Heart left ventricle (tissue), 16 donors: ENCODE results near the gene ASCL5. TPM values are rescaled to one million over a fixed set of nuclear protein-coding genes. Genes with fewer than 3 reads are reported as not detected.

ENCODE experiments used
- ATAC-seq, 4 donors: fragments of 200-7000 bp; cut with Tn5 transposase; one replicate each; pipeline ENCODE4 v1.9.1; 2020 to 2022; ENCODE audit warnings: moderate library complexity in 4 of 4, mild to moderate bottlenecking in 3 of 4, moderate number of reproducible peaks in 1 of 4
- DNase-seq, 5 donors: peaks; one replicate each; pipeline ENCODE4 v3.0.0-alpha.2; 2020
- H3K27ac ChIP-seq, 12 donors: fragments of 200-600 bp; sonication (generic) in 4 of 12; one replicate each; pipeline versions ENCODE4 v1.5.0 to v1.8.0; 2016 to 2022; ENCODE audit warnings: mild to moderate bottlenecking in 2 of 12
- H3K27me3 ChIP-seq, 9 donors: fragments of 200-600 bp; sonication (generic) in 2 of 9; one replicate each; pipeline versions ENCODE4 v1.5.1 to v1.8.0; 2016 to 2022; ENCODE audit warnings: mild to moderate bottlenecking in 3 of 9
- H3K36me3 ChIP-seq, 9 donors: fragments of 200-600 bp; sonication (generic) in 2 of 9; one replicate each; pipeline versions ENCODE4 v1.5.0 to v1.8.0; 2018 to 2022; ENCODE audit warnings: mild to moderate bottlenecking in 2 of 9
- H3K4me1 ChIP-seq, 12 donors: fragments of 200-600 bp; sonication (generic) in 4 of 12; one replicate each; pipeline versions ENCODE4 v1.5.0 to v1.8.0; 2016 to 2022; ENCODE audit warnings: mild to moderate bottlenecking in 3 of 12
- H3K4me3 ChIP-seq, 12 donors: fragments of 200-600 bp; sonication (generic) in 4 of 12; one replicate each; pipeline versions ENCODE4 v1.5.0 to v1.8.0; 2017 to 2022; ENCODE audit warnings: mild to moderate bottlenecking in 9 of 12, moderate library complexity in 4 of 12
- H3K9me3 ChIP-seq, 12 donors: fragments of 200-600 bp; sonication (generic) in 4 of 12; one replicate each; pipeline versions ENCODE4 v1.5.0 to v1.8.0; 2016 to 2022; ENCODE audit warnings: mild to moderate bottlenecking in 1 of 12
- CTCF ChIP-seq, 12 donors: fragments of 200-600 bp; sonication (generic) in 4 of 12; IDR thresholded peaks; one replicate each; pipeline versions ENCODE4 v1.5.0 to v1.8.0; 2018 to 2022; ENCODE audit warnings: antibody characterized with exemption in 12 of 12, mild to moderate bottlenecking in 5 of 12
- POLR2A ChIP-seq, 2 donors: fragments of 450-650 bp; IDR thresholded peaks; one replicate each; pipeline ENCODE4 v1.6.1; 2017; ENCODE audit warnings: antibody characterized with exemption in 2 of 2, mild to moderate bottlenecking in 2 of 2, moderate library complexity in 2 of 2
- WGBS, 4 donors: extraction: QIAGEN DNeasy Blood & Tissue Kit in 2 of 4; methylation state at CpG; one replicate each; pipeline versions ENCODE4 v1.1.5 to v1.1.7; 2013 to 2018; 5-methylcytosine and 5-hydroxymethylcytosine counted together
- intact Hi-C, 10 donors: fragments of 100-400 bp; cut with DNase I; formaldehyde crosslinking; loops; one replicate each; pipeline versions ENCODE4 v1.11.1 to v1.14.2; 2022
- polyA plus RNA-seq, 2 donors: library from polyadenylated mRNA; stranded (reverse); fragments of 200-250 nt; gene quantifications; one replicate each; pipeline ENCODE4 v1.2.3, GENCODE V29; 2013
- total RNA-seq, 9 donors: library from RNA; depleted of rRNA in 2 of 9; stranded (reverse); fragments of >200 nt in 2 of 9; fragmentation: NEBNext Ultra II Directional in 3 of 9; extraction: Animal tissue kit (Norgen Biotek cat#: 25700) in 3 of 9; gene quantifications; one replicate each; pipeline versions ENCODE4 v1.1.0 to v1.2.4, GENCODE V29; 2016 to 2023
- donor health status: ischemic (EF 13 %, LVEDD 7.1; RV severe dilation, severe dysfunction).
- donor health status: healthy with polysubstance abuse.
- donor health status: DM: no; HTN: yes; CAD: no.
- donor health status: DM: no; HTN: no; CAD: no.
- donor health status: ischemic (EF 25% LVEDD 6.9; RV normal size, moderate dysfunction).
- donor health status: ischemic (EF 25% LVEDD 5.7; RV mildly dilated, moderate dysfunction).
- donor health status: healthy.
- donor health status: DM: yes; HTN: yes; CAD: no.
- donor health status: ischemic (EF 35%, LVEDD 5.7; RV mildly dilated, moderate dysfunction).
- donor health status: nonischemic (EF 11% LVEDD 7.7; RV severe dilation, severe dysfunction).
- donor health status: DM: yes; HTN: yes; CAD: no.
- donor health status: PGD.
- donor health status: ischemic (EF 29% LVEDD 5.4; RV normal size, mild dysfunction).
- donor health status: nonischemic (EF 23%, LVEDD 6.1; RV moderate dilation, normal function).

The ASCL5 gene
- total and polyA plus RNA-seq, 11 donors, result not detected

- H3K27me3 ChIP-seq, result no peaks in the 10 kb centered on the region
- no peak overlapping the region for H3K27ac ChIP-seq
- no peaks in the 10 kb centered on the region for H3K9me3 ChIP-seq
- no peak for ATAC-seq
- DNase-seq, result no peak
- intact Hi-C loops, result loop anchor here in 1 of 10 donors (5.0 kb wide), 1 partner anchor 539 kb away; no protein-coding TSS in a partner anchor
- TF ChIP-seq POLR2A (IDR thresholded peaks at IDR 0.05) (no peak), CTCF (IDR thresholded peaks at IDR 0.05) (no peak)
- H3K36me3 ChIP-seq, result no peaks in the 10 kb centered on the region
- 69 to 73% (median 72%) methylated on average over 5 of the region's 5 CpGs for WGBS, 4 donors
- no peak overlapping the region for H3K4me3 ChIP-seq
- H3K4me1 ChIP-seq, result no peaks in the 10 kb centered on the region
These were observed 30.9 kb downstream of the ASCL5 start for GRCh38 chr1:201096041-201096461.

- ATAC-seq (no peak), DNase-seq (no peak)
- H3K27me3 ChIP-seq, result no peaks in the 10 kb centered on the region
- no peaks in the 10 kb centered on the region for H3K36me3 ChIP-seq
- H3K4me3 ChIP-seq, result no peak overlapping the region
- intact Hi-C loops, result loop anchor here in 1 of 10 donors (5.0 kb wide), 1 partner anchor 538 kb away; no protein-coding TSS in a partner anchor
- H3K27ac ChIP-seq, result no peak overlapping the region
- H3K9me3 ChIP-seq, result no peaks in the 10 kb centered on the region
- no peaks in the 10 kb centered on the region for H3K4me1 ChIP-seq
- TF ChIP-seq POLR2A (IDR thresholded peaks at IDR 0.05) (no peak), CTCF (IDR thresholded peaks at IDR 0.05) (no peak)
- 83 to 97% (median 92%) methylated on average over 2 of the region's 2 CpGs for WGBS, 4 donors
These were observed 31.4 kb downstream of the ASCL5 start for GRCh38 chr1:201095581-201095980.

GRCh38 chr1:201094832-201095231 lies 32.2 kb downstream of the ASCL5 start:
- no peak for DNase-seq
- intact Hi-C loops, result loop anchor here in 1 of 10 donors (5.0 kb wide), 1 partner anchor 538 kb away; no protein-coding TSS in a partner anchor
- WGBS, 4 donors, result 53 to 94% (median 73%) methylated on average over 2 to 4 of the region's 4 CpGs
- H3K36me3 ChIP-seq, result no peaks in the 10 kb centered on the region
- TF ChIP-seq CTCF (IDR thresholded peaks at IDR 0.05) (no peak), POLR2A (IDR thresholded peaks at IDR 0.05) (no peak)
- H3K4me1 ChIP-seq, result no peaks in the 10 kb centered on the region
- H3K27ac ChIP-seq, result no peak overlapping the region
- peak in 1 of 4 donors; percentile 42 for ATAC-seq
- H3K4me3 ChIP-seq, result no peak overlapping the region
- H3K9me3 ChIP-seq, result no peaks in the 10 kb centered on the region
- no peaks in the 10 kb centered on the region for H3K27me3 ChIP-seq

GRCh38 chr1:201093962-201094361 lies 33.0 kb downstream of the ASCL5 start:
- DNase-seq (no peak), ATAC-seq (no peak)
- no peaks in the 10 kb centered on the region for H3K4me1 ChIP-seq
- H3K9me3 ChIP-seq, result no peaks in the 10 kb centered on the region
- H3K4me3 ChIP-seq, result no peak overlapping the region
- no peak overlapping the region for H3K27ac ChIP-seq
- intact Hi-C loops, result no loop called here
- H3K27me3 ChIP-seq, result peaks cover 0 to 4% (median 0%) of the 10 kb centered on the region in 9 donors
- no peaks in the 10 kb centered on the region for H3K36me3 ChIP-seq
- no peak for TF ChIP-seq CTCF (IDR thresholded peaks at IDR 0.05)
- no peak for TF ChIP-seq POLR2A (IDR thresholded peaks at IDR 0.05)
- 78 to 87% (median 83%) methylated on average over 7 of the region's 7 CpGs for WGBS, 4 donors
